Renal pelvis (tissue), 4 donors: ENCODE results near the gene IMMP2L. TPM values are rescaled to one million over a fixed set of nuclear protein-coding genes. Genes with fewer than 3 reads are reported as not detected.

Experiments
- DNase-seq: peaks from one replicate; pipeline ENCODE4 v3.0.0-alpha.2; 2013
- polyA plus RNA-seq, 3 donors: library from polyadenylated mRNA; unstranded; fragments of 120-200 nt; gene quantifications; one replicate each; pipeline ENCODE4 v1.2.1, GENCODE V29; 2013; ENCODE audit not compliant: insufficient read length in 3 of 3

Gene IMMP2L
- polyA plus RNA-seq, 3 donors, result 42.8 to 50.0 (median 43.2) TPM

GRCh38 chr7:111105269-111105668 is 457.0 kb downstream of the IMMP2L start:
- no peak for DNase-seq

GRCh38 chr7:111104710-111105109 is 457.6 kb downstream of the IMMP2L start:
- no peak for DNase-seq

GRCh38 chr7:111103678-111104274 is 458.5 kb downstream of the IMMP2L start:
- no peak for DNase-seq

- DNase-seq, result no peak
Measured at GRCh38 chr7:111103136-111103535, 459.2 kb downstream of the IMMP2L start.

GRCh38 chr7:111101856-111102646 is 460.2 kb downstream of the IMMP2L start:
- DNase-seq, result no peak

- no peak for DNase-seq
Measured at GRCh38 chr7:111098926-111099250, 463.4 kb downstream of the IMMP2L start.

DNA sequence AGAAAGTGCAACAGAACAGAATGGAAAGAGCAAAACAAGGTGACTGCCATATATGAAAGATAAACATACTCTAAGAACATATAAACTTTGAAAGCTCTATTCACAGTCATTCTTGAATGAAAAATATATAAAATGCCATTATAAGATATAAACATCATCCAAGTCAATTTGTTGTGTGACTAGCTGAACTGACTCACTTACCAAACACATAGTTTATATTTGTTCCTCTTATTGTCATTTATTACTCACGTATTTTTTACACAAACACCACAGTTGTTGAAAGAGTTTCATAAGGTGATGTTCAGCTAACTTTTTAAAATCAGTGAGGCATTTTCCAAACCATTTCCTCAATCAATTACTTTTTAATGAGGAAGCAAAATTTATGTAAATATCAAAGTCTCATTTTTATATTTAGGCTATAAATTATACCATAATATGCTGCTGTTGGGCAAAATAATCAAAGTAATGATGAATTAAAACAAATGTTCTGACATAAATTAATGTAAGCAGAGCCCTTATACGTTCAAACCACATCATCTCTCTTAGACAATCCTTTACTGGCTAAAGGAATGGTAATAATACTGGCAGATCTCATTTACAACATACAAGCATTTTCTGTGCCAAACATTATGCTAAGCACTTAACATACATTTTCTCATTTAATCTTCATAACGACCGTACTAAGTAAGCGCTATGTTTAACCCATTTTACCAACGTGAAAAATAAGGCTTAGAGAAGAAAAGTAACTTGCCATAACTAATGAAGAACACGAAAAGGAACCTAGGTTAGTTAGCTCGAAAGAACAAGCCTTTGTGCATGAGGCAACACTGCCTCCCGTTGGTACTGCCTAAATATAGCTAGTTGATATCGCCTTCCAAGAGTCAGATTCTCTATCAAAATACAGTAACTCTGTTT is 464.0 kb downstream of the IMMP2L start:
- DNase-seq, result no peak

DNA sequence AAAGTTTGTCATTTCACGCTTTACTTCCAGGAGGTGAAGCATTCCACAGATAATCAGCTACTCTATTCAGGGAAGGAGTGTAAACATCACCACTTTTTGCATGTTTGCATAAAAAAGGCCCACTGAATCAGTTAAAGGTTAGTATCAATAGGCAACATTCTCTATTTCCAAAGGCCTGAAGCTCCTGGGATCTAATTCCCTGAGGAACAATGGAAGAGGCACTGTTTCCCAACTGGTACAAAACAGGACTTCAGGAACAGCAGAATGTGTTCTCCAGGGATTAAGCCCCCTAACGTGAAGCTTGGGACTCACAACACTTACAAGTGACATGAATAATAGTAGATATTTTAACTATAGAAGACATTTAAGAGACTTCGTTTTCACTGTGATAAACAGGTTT is 465.3 kb downstream of the IMMP2L start:
- DNase-seq, result no peak

- no peak for DNase-seq
Measured at GRCh38 chr7:111094419-111094818, 467.9 kb downstream of the IMMP2L start.

DNA sequence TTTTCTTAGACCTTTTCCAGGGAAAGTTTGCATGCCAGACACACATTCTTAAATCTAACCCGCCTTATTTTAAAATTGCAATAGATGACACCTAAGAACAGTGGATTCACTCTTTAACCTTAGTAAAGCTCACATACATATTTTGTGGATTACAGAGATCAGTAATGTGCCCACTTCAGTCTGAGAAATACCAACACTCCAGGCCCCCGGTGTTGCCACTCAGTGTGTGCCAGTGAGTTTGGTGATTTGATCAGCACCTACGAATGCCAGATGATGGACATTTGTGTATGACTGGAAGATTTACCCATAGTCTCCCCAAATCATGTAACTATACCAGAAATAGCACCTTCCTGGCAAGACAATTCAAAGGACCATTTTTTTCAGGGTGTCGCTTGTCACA is 468.8 kb downstream of the IMMP2L start:
- no peak for DNase-seq

- DNase-seq, result no peak
Measured at GRCh38 chr7:111092406-111093236, 469.7 kb downstream of the IMMP2L start.

- DNase-seq, result no peak
Measured at GRCh38 chr7:111091593-111092358, 470.5 kb downstream of the IMMP2L start.

- DNase-seq, result peak; percentile 41
Measured at GRCh38 chr7:111090846-111091245, 471.4 kb downstream of the IMMP2L start, which contains the start of gene LRRN3. Gene LRRN3 (plus strand): TSS chr7:111091127. CDS start chr7:111122773, 31,646 bp downstream.

DNA sequence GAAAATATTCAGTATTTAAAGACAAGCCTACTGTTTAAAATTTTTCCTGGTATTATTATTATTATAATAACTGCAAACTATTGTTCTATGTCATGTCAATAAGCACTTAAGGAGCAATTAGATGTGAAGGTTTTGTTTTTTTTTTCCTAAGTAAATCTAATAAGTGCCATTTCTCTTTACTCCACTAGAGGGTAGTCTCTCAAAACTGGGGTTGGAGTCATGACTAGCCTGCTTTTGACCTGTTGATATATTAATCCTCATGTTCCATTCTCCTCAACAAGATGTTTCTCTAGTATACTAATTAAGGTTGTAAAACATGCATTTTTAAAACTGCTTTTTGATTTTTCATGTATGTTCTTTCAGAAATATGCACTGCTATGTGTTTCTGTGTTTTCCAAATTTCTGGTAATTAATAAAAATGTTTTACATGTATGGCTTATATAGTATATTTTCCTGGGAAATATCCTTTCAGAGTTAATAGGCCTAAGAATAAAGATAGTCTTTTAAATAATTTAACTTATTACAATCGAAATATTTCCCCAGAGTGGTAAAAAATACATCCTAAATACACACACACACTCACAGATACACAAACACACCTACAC is 472.4 kb downstream of the IMMP2L start:
- DNase-seq, result no peak

GRCh38 chr7:111088328-111088727 is 474.0 kb downstream of the IMMP2L start:
- DNase-seq, result no peak

DNA sequence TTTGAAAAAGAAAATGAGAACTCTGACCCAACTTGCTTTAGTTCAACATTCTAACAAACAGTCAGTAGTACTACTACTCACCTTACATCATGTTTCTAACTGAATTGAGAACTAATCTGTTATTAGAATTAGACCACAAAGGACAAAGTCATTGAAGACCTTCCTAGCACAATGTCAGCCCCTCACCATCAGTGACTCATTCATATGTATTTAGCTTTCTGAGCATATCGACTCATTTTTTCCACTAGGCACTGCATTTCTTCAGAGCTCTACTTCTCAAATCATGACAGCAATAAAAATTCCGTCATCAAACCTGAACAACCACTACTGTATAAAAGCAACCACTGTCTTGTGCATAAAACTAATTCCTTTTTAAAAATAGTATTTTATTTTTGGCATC is 475.8 kb downstream of the IMMP2L start:
- DNase-seq, result no peak

DNA sequence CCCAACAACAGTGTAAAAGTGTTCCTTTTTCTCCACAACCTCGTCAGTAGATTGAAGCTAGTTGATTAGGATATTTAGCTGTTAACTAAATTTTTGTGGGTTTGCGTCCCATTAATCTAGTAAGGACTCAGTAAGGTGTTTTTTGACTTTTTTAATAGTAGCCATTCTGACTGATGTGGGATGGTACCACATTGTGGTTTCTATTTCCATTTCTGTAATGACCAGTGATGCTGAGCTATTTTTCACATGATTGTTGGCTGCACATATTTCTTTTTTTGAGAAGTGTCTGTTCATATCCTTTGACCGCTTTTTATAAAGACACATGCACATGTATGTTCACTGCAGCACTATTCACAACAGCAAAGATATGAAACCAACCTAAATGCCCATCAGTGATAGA is 476.9 kb downstream of the IMMP2L start:
- no peak for DNase-seq

- DNase-seq, result no peak
Measured at GRCh38 chr7:111083413-111083812, 478.9 kb downstream of the IMMP2L start.

DNA sequence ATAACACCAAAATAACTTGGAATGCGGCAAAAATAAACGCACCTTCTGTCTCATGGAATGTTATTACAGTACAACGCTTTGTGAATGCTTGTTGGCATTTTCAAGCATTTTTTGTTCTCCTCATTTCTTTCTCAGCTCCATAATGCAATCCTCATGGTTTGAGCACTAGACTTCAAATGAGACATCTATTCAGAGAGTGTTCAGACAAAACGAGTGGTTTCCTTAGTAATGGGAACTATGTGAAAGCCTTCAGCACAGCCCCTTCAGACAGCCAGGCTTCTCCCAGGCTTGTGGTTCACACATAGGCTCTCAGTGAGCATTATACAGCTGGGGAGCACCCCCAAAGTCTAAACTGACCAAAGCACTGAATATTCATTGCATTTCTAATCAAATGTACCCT is 479.9 kb downstream of the IMMP2L start:
- DNase-seq, result no peak

DNA sequence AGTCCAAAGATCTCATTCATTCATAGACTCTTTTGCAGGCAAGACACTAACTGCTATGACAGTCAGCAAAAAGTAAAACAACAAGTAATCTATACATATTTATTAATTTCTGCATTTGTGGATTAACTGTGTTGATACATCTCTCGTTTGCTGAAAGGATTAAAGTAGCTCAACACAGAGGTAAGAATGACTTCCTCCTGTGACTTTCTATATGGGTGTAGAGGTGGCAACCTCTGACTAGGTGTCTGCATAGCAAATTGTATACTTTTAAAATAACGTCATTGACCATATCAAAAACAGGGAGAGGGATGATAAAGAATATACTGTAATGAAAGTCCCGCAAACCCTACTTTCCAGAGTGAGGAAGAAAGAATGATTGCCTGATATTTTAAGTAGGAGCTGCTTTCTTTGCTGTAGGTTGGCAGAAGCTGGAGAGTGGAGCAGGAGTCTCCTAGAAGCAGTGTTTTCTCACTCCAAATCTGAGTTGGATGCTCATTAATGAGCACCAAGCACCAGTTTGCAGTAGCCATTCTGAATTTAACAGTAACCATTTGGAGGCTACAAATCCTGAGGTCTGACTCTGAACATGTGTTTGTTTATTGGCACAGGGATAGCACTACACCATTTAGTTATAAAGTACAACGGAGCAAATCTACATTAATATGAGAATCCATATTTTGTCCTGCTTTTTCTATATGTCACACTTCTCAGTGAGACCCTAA is 480.6 kb downstream of the IMMP2L start:
- DNase-seq, result no peak
